GM10266 (cell line): ENCODE data around the gene CADPS2.

Source experiments
- DNase-seq: peaks from one replicate; pipeline ENCODE4 v3.0.0; 2012; ENCODE audit errors: extremely low spot score
- CTCF ChIP-seq: IDR thresholded peaks from 2 replicates; pipeline ENCODE4 v1.5.1; 2012; ENCODE audit warnings: mild to moderate bottlenecking, low read depth; ENCODE audit not compliant: control insufficient read depth, insufficient read depth; ENCODE audit errors: missing control alignments

Gene CADPS2

GRCh38 chr7:122717356-122718089, 168.7 kb downstream of the CADPS2 start:
- DNase-seq = no peak
- no peak for TF ChIP-seq CTCF

- no peak for DNase-seq
- no peak for TF ChIP-seq CTCF
Measured at GRCh38 chr7:122715183-122715582, 171.1 kb downstream of the CADPS2 start.

- no peak for TF ChIP-seq CTCF
- DNase-seq = no peak
Measured at GRCh38 chr7:122710916-122711315, 175.3 kb downstream of the CADPS2 start.

GRCh38 chr7:122709930-122710646, 176.2 kb downstream of the CADPS2 start:
- no peak for TF ChIP-seq CTCF
- DNase-seq = no peak

- DNase-seq = no peak
- no peak for TF ChIP-seq CTCF
Measured at GRCh38 chr7:122706836-122707235, 179.4 kb downstream of the CADPS2 start.

- no peak for DNase-seq
- no peak for TF ChIP-seq CTCF
Measured at GRCh38 chr7:122702872-122703510, 183.3 kb downstream of the CADPS2 start, which contains the start of gene RNF148. Gene RNF148 (minus strand): TSS chr7:122702922. CDS start chr7:122702750, 172 bp downstream.
